RWPE1 (cell line): Measurements from ENCODE around the gene SOX13.

Experiments
- CTCF ChIA-PET: fragments of 350-600 bp; sonication (Branson Sonifier 250); formaldehyde crosslinking; extraction: SDS; loops from one replicate; lab custom pipeline; 2021; lab: Yijun Ruan, JAX
- POLR2A ChIA-PET: fragments of 400-600 bp; formaldehyde crosslinking; extraction: SDS; loops from one replicate; lab custom pipeline; 2020; ENCODE audit warnings: antibody characterized with exemption; ENCODE audit not compliant: low non-redundant PET; lab: Yijun Ruan, JAX
- DNase-seq: peaks from one replicate; pipeline ENCODE4 v3.0.0; 2012; ENCODE audit warnings: low spot score
- H3K27ac ChIP-seq: fragments of 450-650 bp; 2 replicates; pipeline ENCODE4 v1.5.1; 2017
- TF ChIP-seq, protein P1 (sequence below): fragments of 450-650 bp; conservative IDR thresholded peaks from 2 replicates; pipeline ENCODE4 v1.5.1; 2017; ENCODE audit warnings: low read depth, mild to moderate bottlenecking

SOX13 gene

DNA sequence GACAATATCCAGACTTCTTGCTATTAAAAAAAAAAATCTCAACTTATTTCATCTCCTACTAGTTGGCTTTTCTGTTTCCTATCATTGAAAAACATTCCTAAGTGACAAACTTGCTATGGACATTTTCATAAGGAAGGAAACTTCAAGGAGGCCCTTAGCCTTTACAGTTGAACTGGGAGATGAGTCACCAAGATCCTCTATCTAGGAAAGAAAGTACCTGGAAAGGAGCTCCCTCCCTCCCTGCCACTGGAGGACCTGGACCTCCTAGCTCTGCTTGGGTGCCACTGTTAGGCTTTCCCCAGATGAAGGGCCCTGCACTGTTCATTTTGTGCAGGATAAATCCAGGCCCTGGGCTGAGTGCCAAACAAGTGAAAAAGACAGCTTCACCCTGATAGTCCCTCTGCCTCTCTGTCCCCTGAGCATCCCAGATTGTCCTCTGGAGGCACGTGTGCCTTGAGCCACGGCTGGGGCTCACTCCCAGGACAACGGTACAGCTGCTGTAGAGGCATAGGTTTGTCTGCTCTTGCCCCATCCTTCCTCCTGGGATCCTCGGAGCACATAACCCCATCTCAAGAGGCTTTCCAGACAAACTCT, 40.2 kb upstream of the SOX13 start:
- POLR2A ChIA-PET, result no interaction called here
- no peak overlapping the region for H3K27ac ChIP-seq
- CTCF ChIA-PET, result interaction anchor here (1.1 kb wide), 1 partner anchor 161 kb away, joined by 3 read pairs; no protein-coding TSS in a partner anchor
- TF ChIP-seq, protein P1, sequence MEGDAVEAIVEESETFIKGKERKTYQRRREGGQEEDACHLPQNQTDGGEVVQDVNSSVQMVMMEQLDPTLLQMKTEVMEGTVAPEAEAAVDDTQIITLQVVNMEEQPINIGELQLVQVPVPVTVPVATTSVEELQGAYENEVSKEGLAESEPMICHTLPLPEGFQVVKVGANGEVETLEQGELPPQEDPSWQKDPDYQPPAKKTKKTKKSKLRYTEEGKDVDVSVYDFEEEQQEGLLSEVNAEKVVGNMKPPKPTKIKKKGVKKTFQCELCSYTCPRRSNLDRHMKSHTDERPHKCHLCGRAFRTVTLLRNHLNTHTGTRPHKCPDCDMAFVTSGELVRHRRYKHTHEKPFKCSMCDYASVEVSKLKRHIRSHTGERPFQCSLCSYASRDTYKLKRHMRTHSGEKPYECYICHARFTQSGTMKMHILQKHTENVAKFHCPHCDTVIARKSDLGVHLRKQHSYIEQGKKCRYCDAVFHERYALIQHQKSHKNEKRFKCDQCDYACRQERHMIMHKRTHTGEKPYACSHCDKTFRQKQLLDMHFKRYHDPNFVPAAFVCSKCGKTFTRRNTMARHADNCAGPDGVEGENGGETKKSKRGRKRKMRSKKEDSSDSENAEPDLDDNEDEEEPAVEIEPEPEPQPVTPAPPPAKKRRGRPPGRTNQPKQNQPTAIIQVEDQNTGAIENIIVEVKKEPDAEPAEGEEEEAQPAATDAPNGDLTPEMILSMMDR, result no peak
- DNase-seq, result no peak

DNA sequence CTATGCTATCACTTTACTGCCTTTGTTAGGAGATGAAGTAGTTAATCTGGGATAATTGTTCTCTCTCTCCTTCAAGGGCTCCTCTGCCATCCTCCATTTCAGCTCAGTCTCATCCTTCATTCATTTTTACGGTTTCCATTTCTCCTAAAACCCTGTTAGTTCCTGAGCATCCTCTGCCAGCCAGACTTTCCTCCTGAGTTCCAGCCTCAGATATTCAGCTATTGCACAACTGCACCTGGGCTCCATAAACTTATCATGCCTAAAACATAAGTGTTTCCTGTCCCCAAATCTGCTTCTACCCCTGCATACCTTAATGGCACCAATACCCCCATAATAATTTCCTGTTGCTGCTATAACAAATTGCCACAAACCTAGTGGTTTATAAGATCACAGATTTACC, 39.6 kb upstream of the SOX13 start:
- TF ChIP-seq, protein P1, result no peak
- ChIA-PET CTCF (no interaction called here), POLR2A (no interaction called here)
- no peak overlapping the region for H3K27ac ChIP-seq
- no peak for DNase-seq

DNA sequence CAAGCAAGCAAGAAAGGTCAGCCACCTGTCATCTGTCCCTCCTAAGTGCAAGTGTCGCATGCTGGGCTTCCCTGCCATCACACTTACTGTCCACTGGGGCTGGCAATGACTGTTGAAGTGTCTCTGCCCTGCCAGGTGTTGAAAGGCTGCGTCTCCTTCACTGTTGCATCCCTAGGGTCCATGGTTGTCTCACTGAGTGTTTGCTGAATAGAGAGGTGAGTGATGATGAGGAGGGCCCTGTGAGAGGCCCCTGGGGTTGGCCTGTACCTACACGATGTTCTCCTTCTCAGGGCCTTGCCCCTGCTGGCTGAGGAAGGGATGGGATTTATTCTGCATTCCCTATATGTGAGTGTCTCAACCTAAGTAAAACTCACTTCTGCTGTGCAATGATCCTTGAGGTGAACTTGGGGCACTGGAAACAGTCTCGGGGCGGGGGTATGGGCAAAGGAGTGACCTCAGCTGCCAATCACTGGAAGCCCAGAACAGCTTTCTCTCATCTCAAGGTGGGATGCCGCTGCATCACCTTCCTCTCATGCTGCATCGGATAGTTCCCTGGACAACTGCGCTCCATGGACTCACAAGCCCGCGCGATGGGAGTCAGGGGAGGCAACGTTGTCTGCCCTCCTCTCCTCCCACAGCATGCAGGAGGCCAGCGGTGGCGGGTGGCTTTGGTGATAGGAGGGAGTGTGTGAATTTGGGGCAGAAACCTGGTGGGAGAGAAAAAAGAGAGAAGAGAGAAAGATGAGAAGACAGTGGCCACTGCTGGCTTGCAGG, 35.8 kb upstream of the SOX13 start:
- ChIA-PET CTCF (interaction anchor here (0.6 to 1.0 kb wide), 2 partner anchors 149 to 1416 kb away, joined by 3 read pairs; no protein-coding TSS in a partner anchor), POLR2A (no interaction called here)
- DNase-seq, result no peak
- TF ChIP-seq, protein P1, result no peak
- H3K27ac ChIP-seq, result no peak overlapping the region

DNA sequence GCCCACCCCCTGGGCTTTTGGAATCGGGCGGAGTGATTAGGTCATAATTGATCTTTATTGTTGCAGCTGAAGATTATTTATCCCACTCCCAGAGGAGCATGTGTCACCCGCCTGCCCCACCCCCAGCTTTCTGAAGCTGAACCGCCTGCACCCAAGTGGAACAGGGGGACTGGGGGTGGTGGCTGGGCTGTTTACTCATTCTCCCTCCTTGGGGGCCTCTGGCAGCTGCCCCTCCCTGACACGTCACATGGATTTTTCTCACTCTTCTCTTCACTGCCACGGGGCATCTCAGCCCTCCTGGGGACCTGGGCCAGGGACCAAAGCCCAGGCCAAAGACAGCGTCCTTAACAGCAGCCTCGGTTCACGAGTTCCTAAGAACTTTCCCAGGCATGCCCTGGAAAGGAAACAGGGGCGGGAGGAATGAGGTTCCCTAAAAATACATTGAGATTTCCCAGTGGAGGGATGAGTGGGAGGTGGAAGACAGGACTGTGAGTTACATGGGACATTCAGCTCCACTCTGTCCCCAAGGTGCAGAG, 31.6 kb upstream of the SOX13 start:
- POLR2A ChIA-PET, result no interaction called here
- DNase-seq, result no peak
- TF ChIP-seq, protein P1, result no peak
- H3K27ac ChIP-seq, result no peak overlapping the region
- CTCF ChIA-PET, result no interaction called here

DNA sequence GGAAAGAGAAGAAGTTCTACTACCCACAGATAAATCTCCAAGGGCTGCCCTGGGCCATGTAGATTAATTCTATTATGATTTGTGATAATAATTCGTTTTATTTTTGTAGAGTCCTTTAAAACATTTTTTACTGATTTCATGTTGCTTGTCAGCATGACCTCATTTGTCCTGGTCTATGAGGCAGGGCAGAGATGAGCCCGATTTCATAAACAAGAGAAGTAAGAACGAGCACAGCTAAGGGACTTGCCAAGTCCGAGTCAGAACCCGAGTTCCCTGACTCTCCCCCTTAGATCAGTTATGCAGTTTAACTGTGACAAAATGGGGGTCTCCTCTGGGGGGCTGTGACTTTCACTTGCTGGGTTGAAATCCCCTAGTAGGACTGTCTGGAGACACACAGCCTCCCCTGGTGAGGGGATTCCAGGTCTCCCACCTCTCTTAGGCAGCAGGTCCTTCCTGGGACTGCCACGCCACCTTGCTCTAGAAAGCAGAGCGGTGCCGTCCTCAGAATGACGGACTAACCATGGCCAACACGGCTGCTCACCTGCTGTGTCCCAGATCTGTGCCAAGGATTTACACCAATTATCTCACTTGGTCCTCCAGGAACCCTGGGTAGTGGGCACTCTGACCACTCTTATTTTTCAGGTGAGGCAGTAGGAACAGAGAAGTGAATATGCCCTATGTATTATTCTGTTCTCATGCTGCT, 31.0 kb upstream of the SOX13 start:
- POLR2A ChIA-PET, result no interaction called here
- no peak for DNase-seq
- no peak overlapping the region for H3K27ac ChIP-seq
- CTCF ChIA-PET, result no interaction called here
- TF ChIP-seq, protein P1, result no peak

DNA sequence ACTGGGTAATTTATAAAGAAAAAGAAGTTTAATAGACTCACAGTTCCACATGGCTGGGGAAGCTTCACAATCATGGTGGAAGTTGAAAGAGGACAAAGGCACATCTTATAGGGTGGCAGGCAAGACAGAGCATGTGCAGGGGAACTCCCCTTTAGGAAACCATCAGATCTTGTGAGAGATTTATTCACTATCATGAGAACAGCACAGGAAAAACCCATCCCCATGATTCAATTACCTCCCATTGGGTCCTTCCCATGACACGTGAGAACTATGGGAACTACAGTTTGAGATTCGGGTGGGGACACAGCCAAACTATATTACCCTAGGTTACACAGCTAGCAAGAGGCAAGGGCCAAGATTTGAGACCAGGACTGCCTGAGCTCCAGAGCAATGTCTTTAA, 30.4 kb upstream of the SOX13 start:
- no peak overlapping the region for H3K27ac ChIP-seq
- DNase-seq, result no peak
- TF ChIP-seq, protein P1, result no peak
- ChIA-PET POLR2A (no interaction called here), CTCF (interaction anchor here (0.7 kb wide), 1 partner anchor 182 kb away, joined by 3 read pairs; no protein-coding TSS in a partner anchor)
